ENCODE data around the gene KRT12. TPM values are rescaled to one million over a fixed set of nuclear protein-coding genes. Genes with fewer than 3 reads are reported as not detected.

Gene KRT12
- total RNA-seq, 3 donors from 2014 or later (not counting 1 experiment from before 2014, with no cell fraction given) = not detected

DNA sequence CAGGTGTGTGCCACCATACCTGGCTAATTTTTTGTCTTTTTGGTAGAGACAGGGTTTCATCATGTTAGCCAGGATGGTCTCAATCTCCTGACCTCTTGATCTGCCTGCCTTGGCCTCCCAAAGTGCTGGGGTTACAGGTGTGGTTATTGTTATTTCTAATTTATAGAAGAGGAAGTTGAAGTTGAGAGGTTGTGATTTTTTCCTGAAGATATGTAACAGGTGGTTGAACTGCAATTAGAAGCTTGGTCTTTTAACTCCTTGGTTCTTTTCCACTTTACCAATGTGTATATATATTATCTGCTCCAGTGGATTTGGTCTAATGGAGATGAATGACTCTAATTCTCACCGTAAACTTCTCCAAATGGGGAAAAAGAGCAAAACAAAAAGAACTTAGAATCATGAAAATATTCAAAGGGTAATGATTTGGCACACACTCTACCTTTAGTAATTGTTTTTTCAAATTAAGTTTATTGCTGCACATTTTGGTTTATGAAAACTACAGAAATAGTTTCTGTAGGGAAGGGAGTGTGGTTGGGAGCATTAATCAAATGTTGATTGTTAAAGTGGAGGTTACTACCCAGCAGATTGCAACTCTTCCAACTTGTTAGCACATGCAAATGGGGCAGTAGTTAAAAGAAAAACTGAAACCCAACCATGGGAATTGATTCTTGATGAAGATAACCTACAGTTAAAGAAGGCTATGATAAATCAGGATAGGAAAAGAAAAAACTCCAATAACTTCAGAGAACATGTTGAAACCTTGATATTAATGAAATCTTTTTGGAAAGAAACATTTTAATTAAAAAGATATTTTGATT, 42.8 kb downstream of the KRT12 start:
- Histone ChIP-seq H3K36me3 (ENCODE audit: control insufficient read depth, insufficient read depth, low read length) (no peaks in the 10 kb centered on the region), H3K9me3 (ENCODE audit: control insufficient read depth, insufficient read depth, low read length) (no peaks in the 10 kb centered on the region), H3K27ac (ENCODE audit: low read length) (no peak overlapping the region), H3K4me1 (ENCODE audit: control insufficient read depth, insufficient read depth, low read length) (peaks cover 3% of the 10 kb centered on the region), H3K27me3 (ENCODE audit: control insufficient read depth, insufficient read depth, low read length) (peaks cover 2% of the 10 kb centered on the region), H3K4me3 (ENCODE audit: low read length) (no peak overlapping the region)
- no peak for DNase-seq
- TF ChIP-seq, protein P1, sequence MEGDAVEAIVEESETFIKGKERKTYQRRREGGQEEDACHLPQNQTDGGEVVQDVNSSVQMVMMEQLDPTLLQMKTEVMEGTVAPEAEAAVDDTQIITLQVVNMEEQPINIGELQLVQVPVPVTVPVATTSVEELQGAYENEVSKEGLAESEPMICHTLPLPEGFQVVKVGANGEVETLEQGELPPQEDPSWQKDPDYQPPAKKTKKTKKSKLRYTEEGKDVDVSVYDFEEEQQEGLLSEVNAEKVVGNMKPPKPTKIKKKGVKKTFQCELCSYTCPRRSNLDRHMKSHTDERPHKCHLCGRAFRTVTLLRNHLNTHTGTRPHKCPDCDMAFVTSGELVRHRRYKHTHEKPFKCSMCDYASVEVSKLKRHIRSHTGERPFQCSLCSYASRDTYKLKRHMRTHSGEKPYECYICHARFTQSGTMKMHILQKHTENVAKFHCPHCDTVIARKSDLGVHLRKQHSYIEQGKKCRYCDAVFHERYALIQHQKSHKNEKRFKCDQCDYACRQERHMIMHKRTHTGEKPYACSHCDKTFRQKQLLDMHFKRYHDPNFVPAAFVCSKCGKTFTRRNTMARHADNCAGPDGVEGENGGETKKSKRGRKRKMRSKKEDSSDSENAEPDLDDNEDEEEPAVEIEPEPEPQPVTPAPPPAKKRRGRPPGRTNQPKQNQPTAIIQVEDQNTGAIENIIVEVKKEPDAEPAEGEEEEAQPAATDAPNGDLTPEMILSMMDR (IDR thresholded peaks at IDR 0.05) = no peak
- no CpG with 5 or more reads among the region's 1 CpG for WGBS (ENCODE audit: insufficient coverage)
- Mint-ChIP-seq H3K27me3 (ENCODE audit: low read depth in 2 of 2) (peaks cover 23 to 60% of the 10 kb centered on the region in 2 donors), H3K9me3 (no peaks in the 10 kb centered on the region), H3K36me3 (no peaks in the 10 kb centered on the region), H3K27ac (no peak overlapping the region), H3K4me1 (peaks cover 4 to 8% of the 10 kb centered on the region in 2 donors), H3K4me3 (no peak overlapping the region)
- no peak for ATAC-seq
- intact Hi-C loops (cut with micrococcal nuclease) = no loop called here

DNA sequence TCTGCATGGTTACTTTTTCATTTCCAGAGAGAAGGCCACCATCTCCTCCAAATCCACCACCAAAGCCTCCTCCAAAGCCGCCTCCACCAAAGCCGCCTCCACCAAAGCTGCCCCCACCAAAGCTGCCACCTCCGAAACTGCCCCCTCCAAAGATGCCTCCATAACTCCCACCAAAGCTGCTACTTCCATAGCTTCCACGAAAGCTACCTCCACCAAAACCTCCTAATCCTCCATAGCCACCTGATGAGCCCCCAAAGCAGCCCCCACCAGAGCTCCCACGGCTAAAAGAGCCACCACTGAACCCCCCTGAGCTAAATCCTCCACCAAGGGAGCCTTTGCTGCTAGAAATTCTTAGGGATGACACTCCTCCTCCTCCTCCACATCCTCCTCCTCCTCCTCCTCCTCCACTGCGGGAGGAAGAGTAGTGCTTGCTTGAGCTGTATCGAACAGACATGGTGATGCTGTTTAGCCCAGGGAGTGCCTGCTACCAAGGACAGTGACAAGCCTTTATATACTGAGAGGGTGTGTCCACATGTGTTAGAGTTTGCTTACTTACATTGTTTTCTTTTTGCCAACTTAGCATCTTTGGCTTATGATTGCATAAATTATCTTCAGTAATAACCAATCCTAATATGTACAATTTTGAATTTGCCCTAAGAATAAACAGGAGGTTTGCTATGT, 44.8 kb downstream of the KRT12 start, which contains the start of gene KRT10:
Gene KRT10, minus strand, starts transcription at position 483 of the 681 bp plus-strand sequence. Its CDS starts 29 bp downstream, at position 454.
- H3K4me1 ChIP-seq (ENCODE audit: control insufficient read depth, insufficient read depth, low read length) = peaks cover 3% of the 10 kb centered on the region
- intact Hi-C loops (cut with micrococcal nuclease) = no loop called here
- no peaks in the 10 kb centered on the region for H3K9me3 ChIP-seq (ENCODE audit: control insufficient read depth, insufficient read depth, low read length)
- Mint-ChIP-seq H3K4me3 (no peak within 1 kb of the TSS), H3K4me1 (peaks cover 13 to 18% of the 10 kb centered on the region in 2 donors), H3K36me3 (peaks cover 5% of the 10 kb centered on the region), H3K27me3 (ENCODE audit: low read depth in 2 of 2) (peaks cover 17 to 47% of the 10 kb centered on the region in 2 donors), H3K9me3 (peaks cover 0 to 2% of the 10 kb centered on the region in 2 donors), H3K27ac (no peak within 1 kb of the TSS)
- TF ChIP-seq, protein P1 (IDR thresholded peaks at IDR 0.05) = no peak
- peaks cover 4% of the 10 kb centered on the region for H3K36me3 ChIP-seq (ENCODE audit: control insufficient read depth, insufficient read depth, low read length)
- ATAC-seq = no peak
- no peak for DNase-seq
- H3K27me3 ChIP-seq (ENCODE audit: control insufficient read depth, insufficient read depth, low read length) = peaks cover 2% of the 10 kb centered on the region
- no peak within 1 kb of the TSS for H3K4me3 ChIP-seq (ENCODE audit: low read length)
- no peak within 1 kb of the TSS for H3K27ac ChIP-seq (ENCODE audit: low read length)
- WGBS (ENCODE audit: insufficient coverage) = 87% methylated on average over 6 of the region's 7 CpGs

GRCh38 chr17:40821536-40821935, 45.5 kb downstream of the KRT12 start:
- Mint-ChIP-seq H3K9me3 (peaks cover 2 to 4% of the 10 kb centered on the region in 2 donors), H3K4me1 (peaks cover 15 to 19% of the 10 kb centered on the region in 2 donors)
- TF ChIP-seq, protein P1 (IDR thresholded peaks at IDR 0.05) = no peak

More at GRCh38 chr17:40821536-40821935, 45.5 kb downstream of the KRT12 start:
- Mint-ChIP-seq H3K27me3 (ENCODE audit: low read depth in 2 of 2) (peaks cover 15 to 40% of the 10 kb centered on the region in 2 donors), H3K36me3 (peaks cover 11% of the 10 kb centered on the region), H3K4me3 (no peak overlapping the region), H3K27ac (no peak overlapping the region)
- no peak overlapping the region for H3K27ac ChIP-seq (ENCODE audit: low read length)
- DNase-seq (no peak), ATAC-seq (no peak)
- no peaks in the 10 kb centered on the region for H3K9me3 ChIP-seq (ENCODE audit: control insufficient read depth, insufficient read depth, low read length)
- no peak overlapping the region for H3K4me3 ChIP-seq (ENCODE audit: low read length)
- peaks cover 4% of the 10 kb centered on the region for H3K36me3 ChIP-seq (ENCODE audit: control insufficient read depth, insufficient read depth, low read length)
- H3K4me1 ChIP-seq (ENCODE audit: control insufficient read depth, insufficient read depth, low read length) = peaks cover 3% of the 10 kb centered on the region
- intact Hi-C loops (cut with micrococcal nuclease) = no loop called here
- H3K27me3 ChIP-seq (ENCODE audit: control insufficient read depth, insufficient read depth, low read length) = no peaks in the 10 kb centered on the region

Data from natural killer cell (primary cell).